A673 (cell line): Measurements from ENCODE around the gene FBXL7.

Experiments used
- CTCF ChIP-seq: fragments of 300-800, 200-600 bp; sonication (generic); conservative IDR thresholded peaks from 2 replicates; pipeline ENCODE4 v1.5.1; 2017; ENCODE audit warnings: low read depth, mild to moderate bottlenecking, antibody characterized with exemption, low read length, moderate library complexity, mixed read lengths
- EZH2 ChIP-seq: fragments of 200-600 bp; sonication (generic); IDR thresholded peaks from 2 replicates; pipeline ENCODE4 v1.6.1; 2017; ENCODE audit warnings: borderline replicate concordance, low read depth, mild to moderate bottlenecking, mixed read lengths, antibody characterized with exemption, low read length; ENCODE audit not compliant: poor library complexity, severe bottlenecking

GRCh38 chr5:15674716-15675115, 174.7 kb downstream of the FBXL7 start:
- no peak for TF ChIP-seq CTCF
- TF ChIP-seq EZH2 = no peak
